8988T (cell line): ENCODE results near the gene SUCLG2.

Experiments
- DNase-seq: peaks from one replicate; pipeline ENCODE4 v3.0.0; 2011

Gene SUCLG2

GRCh38 chr3:67497746-67498145 is 156.7 kb downstream of the SUCLG2 start:
- no peak for DNase-seq

GRCh38 chr3:67495751-67496150 is 158.7 kb downstream of the SUCLG2 start:
- no peak for DNase-seq

GRCh38 chr3:67493808-67494207 is 160.6 kb downstream of the SUCLG2 start:
- DNase-seq: no peak

DNA sequence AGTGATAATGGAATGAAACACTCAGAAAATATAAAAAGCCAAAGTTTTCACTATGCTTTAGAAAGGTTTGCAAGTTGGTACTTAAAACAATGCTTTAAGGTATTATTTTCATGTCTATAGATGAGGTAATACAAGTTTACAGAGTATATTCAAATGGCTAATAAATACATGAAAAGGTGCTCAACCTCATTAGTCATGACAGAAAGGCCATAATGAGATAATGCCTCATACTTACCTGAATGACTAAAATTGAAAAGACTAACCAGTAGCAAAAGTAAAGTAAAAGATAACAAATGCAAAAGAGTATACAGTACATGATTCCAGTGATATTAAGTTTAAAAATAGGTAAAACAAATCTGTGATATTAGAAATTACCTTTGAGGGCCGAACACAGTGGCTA is 163.8 kb downstream of the SUCLG2 start:
- no peak for DNase-seq

GRCh38 chr3:67489816-67490215 is 164.6 kb downstream of the SUCLG2 start:
- DNase-seq: no peak

DNA sequence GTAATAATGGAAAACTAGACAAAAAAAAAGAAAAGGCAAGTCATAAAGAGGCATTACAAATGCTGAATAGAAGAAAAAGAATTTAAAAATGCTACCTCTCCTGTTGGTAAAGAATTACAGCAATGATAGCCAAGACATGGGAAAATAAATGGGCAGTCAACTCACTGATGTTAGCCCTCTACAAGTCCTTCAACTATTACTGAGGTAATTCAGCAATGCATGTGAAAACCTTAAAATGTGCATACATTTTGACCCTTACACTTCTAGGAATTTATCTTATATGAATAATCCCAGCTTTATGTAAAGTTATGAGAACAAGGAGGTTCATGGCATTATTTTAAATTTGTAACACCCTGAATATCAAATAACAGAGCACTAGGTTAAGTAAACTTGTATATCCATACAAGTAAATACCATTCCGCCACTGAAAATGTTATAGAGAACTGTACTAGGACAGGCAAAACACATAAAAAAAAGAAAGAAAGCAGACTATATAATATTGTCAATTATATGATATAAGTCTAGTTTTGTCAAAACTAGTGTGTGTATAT is 166.8 kb downstream of the SUCLG2 start:
- DNase-seq: no peak

DNA sequence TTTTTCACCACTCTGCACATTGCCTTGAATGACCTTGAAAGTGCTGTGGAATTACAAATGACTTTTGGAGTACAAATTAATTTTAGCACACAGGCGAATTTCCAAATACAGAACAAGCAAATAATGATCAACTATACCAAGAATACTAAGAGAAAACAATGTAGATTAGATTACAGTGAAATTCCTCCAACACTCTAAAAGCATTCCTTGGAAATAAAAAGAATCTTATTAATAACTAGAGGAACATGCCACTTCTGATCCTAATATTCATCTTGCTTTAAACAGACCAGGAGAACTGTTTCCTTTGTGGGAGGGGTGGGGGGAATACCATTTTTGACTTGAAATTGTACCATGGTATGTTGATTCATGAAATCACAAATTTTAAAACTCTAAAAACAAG is 167.5 kb downstream of the SUCLG2 start:
- DNase-seq: no peak

- no peak for DNase-seq
These were observed 170.3 kb downstream of the SUCLG2 start for GRCh38 chr3:67484085-67484484.

GRCh38 chr3:67481126-67481525 is 173.3 kb downstream of the SUCLG2 start:
- no peak for DNase-seq

DNA sequence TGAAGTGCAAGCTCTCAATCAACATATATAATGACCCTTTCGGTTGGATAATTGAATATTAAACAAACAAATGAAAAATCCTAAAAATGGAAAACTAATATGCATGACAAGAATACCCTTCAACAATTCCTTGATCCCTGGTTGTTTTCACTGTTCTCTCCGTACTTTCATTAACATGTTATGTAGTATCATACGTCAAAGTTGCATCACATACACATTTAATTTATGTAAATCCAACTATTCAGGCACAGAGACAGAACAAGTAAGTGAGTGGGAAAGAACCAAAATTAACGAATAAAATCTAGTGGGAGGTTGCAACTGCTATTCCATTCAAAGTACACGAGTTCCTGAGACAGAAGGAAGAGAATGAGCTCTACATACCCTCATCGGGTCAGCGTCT is 176.0 kb downstream of the SUCLG2 start:
- DNase-seq: no peak

DNA sequence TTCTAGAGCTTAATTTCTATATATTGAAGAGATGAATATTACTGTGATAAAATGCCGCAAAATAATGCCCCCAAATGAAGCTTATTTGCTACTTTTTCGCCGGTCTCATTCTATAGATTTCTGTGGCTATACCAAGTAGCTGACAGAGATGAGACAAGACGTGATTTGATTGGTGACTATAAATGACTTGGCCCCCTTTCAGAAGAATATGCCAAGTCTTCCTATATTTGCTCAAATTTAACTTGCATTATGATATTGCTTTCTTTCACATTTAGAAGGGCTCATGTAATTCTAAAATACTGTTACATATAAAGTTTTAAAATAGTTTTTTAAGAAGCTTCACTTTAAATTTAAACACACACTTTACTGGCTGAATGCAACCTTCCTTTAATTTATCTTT is 180.1 kb downstream of the SUCLG2 start:
- no peak for DNase-seq

- DNase-seq: no peak
These were observed 181.7 kb downstream of the SUCLG2 start for GRCh38 chr3:67472674-67473201.

DNA sequence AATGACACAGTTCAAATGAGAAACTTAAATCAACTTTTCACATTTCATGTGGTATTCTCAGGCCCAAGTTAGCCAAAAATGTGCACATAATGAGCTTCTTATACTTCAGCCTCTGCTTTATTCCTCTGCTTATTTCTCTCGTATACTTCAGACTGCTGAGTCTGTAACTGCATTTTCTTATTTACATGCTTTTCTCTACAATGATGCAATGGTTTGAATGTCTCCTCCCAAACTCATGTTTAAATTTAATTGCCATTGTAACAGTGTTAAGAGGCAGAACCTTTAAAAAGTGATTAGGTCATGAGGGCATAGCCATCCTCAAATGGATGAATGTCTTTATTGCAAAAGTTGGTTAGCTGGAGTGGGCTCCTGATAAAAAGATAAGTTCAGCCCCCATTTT is 184.2 kb downstream of the SUCLG2 start:
- DNase-seq: no peak

GRCh38 chr3:67468511-67468910 is 185.9 kb downstream of the SUCLG2 start:
- DNase-seq: no peak

DNA sequence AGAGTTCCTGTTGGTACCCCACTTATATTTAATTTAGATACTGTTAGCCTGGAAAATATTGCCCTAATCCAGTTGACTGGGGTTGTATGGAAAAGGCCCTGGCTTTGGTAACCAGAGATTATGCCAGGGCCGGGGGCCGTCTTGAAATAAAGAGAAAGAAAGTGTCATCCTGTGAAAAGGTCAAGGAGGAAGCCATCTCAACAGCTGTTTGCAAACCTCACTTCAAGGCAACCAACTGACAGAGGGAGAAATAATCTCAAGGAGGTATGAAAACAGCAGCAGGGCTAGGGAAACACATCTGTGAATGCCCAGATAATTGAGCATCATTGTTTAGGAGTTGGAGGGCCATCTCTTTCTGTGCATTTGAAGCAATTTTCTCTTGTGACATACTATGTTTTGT is 190.8 kb downstream of the SUCLG2 start:
- DNase-seq: no peak

GRCh38 chr3:67462187-67462586 is 192.2 kb downstream of the SUCLG2 start:
- DNase-seq: no peak

DNA sequence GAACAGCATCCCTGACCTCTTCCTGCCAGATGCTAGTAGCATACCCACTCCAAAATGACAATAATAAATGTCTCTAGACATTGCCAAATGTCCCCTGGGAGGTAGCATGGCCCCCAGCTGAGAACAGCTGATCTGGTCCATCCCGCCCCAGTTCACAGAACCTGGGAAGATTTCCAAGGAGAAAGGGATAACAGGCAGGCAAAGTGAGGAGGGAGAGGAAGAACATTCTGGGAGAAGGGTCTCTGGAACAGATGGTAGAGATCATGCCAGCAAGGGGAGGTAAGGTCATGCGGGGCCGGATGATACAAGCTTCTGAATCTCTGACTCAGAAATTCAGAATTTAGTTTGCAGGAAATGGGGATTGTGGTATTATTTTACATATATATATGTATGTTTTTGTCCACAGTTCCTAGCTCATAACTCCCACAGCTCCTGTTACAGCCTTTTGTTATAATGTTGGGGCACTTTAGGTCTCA is 192.7 kb downstream of the SUCLG2 start:
- no peak for DNase-seq

- no peak for DNase-seq
These were observed 193.4 kb downstream of the SUCLG2 start for GRCh38 chr3:67460841-67461510.

DNA sequence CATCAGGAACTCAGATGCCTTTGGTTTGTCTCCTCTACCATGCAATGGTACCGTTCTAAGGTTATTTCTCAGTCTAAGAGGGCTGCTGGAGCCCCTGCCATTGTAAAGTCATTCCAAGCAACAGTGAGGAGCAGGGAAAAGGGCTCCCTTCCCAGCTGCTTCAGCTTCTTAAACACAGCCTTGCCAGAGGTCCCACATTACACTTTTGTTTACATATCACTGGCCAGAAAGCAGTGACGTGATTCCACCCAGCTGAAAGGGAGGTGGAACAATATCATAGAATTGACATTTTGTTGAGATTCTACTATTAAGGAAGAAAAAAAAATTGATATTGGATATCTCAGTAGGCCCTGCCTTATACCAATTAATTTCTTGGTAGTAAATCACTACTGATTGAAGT is 194.6 kb downstream of the SUCLG2 start:
- no peak for DNase-seq

- no peak for DNase-seq
These were observed 195.4 kb downstream of the SUCLG2 start for GRCh38 chr3:67458896-67459530.

DNA sequence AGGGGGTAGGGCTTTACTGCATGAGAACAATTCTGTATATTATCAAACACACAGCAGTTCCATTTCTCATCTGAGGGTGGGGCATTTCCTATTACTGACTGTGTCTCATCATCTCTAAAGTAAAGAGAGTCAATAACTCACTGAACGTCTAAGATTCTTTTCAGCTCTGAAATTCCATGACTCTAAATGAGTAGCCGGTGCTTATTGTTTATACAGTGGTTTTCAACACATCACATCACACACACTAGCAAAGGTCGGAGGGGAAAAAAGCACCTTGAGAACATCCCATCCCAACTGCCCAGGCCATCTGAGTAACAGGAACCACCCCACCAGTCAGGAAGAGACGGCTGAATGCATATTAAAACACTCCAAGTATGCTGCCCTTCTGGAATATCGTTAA is 196.0 kb downstream of the SUCLG2 start:
- no peak for DNase-seq

- no peak for DNase-seq
These were observed 200.8 kb downstream of the SUCLG2 start for GRCh38 chr3:67453628-67454027.

- no peak for DNase-seq
These were observed 204.3 kb downstream of the SUCLG2 start for GRCh38 chr3:67450153-67450552.

- DNase-seq: no peak
These were observed 207.0 kb downstream of the SUCLG2 start for GRCh38 chr3:67447393-67447792.
